Pancreas (tissue), 10 donors: ENCODE data around the gene CHURC1. TPM values are rescaled to one million over a fixed set of nuclear protein-coding genes. Genes with fewer than 3 reads are reported as not detected.

Experiments
- ATAC-seq, 4 donors: fragments of 200-7000 bp; cut with Tn5 transposase; one replicate each; pipeline versions ENCODE4 v1.8.0 to v1.9.1; 2020; ENCODE audit warnings: mild to moderate bottlenecking in 4 of 4, moderate library complexity in 4 of 4
- DNase-seq, 6 donors: peaks; one replicate each; pipeline ENCODE4 v3.0.0-alpha.2; 2020
- FAIRE-seq: peaks from 2 replicates; lab custom pipeline; 2012; peaks lifted over from hg19 to GRCh38; lab: Jason Lieb, UNC
- H3K27ac ChIP-seq, 4 donors: fragments of 200-600 bp; sonication (generic); 1 replicate in 3 of 4; 2 replicates in 1 of 4; pipeline versions ENCODE4 v1.5.0 to v1.8.0; 2020
- H3K27me3 ChIP-seq, 4 donors: fragments of 200-600 bp; one replicate each; pipeline ENCODE4 v1.8.0; 2021
- H3K36me3 ChIP-seq, 3 donors: fragments of 200-600 bp; sonication (generic) in 1 of 3; one replicate each; pipeline versions ENCODE4 v1.5.0 to v1.8.0; 2020 to 2021
- H3K4me1 ChIP-seq, 3 donors: fragments of 200-600 bp; one replicate each; pipeline ENCODE4 v1.8.0; 2021
- H3K4me3 ChIP-seq, 4 donors: fragments of 200-600 bp; sonication (generic) in 2 of 4; one replicate each; pipeline versions ENCODE4 v1.5.0 to v1.8.0; 2020 to 2021
- H3K9me3 ChIP-seq, 4 donors: fragments of 200-600 bp; one replicate each; pipeline ENCODE4 v1.8.0; 2021
- CTCF ChIP-seq, 4 donors: fragments of 200-600 bp; sonication (generic) in 3 of 4; IDR thresholded peaks; one replicate each; pipeline versions ENCODE4 v1.5.0 to v1.8.0; 2021; ENCODE audit warnings: antibody characterized with exemption in 4 of 4
- WGBS, 2 donors: extraction: QIAGEN DNeasy Blood & Tissue Kit; methylation state at CpG; one replicate each; pipeline ENCODE4 v1.1.7; 2013; 5-methylcytosine and 5-hydroxymethylcytosine counted together
- intact Hi-C, 3 donors: fragments of 100-400 bp; cut with DNase I; formaldehyde crosslinking; loops; one replicate each; pipeline versions ENCODE4 v1.11.1 to v1.14.2; 2022
- polyA plus RNA-seq, 2 donors: library from polyadenylated mRNA; stranded (reverse); fragments of 200-250 nt; gene quantifications; one replicate each; pipeline ENCODE4 v1.2.3, GENCODE V29; 2013
- total RNA-seq, 6 donors: library from RNA; stranded (reverse); fragmentation: NEBNext Ultra II Directional in 4 of 6; extraction: Animal tissue kit (Norgen Biotek cat#: 25700) in 4 of 6; gene quantifications; one replicate each; pipeline versions ENCODE4 v1.2.1 to v1.2.4, GENCODE V29; 2021 to 2023
- donor health status: healthy with polysubstance abuse.
- donor health status: DM: no; HTN: no; CAD: no; lungs with moderate emphysema.
- donor health status: DM: no; HTN: no; CAD: no.
- donor health status: control.
- donor health status: control.
- donor health status: Bipolar disorder and iron deficiency.
- donor health status: DM: yes; HTN: yes; CAD: no.
- donor health status: DM: no; HTN: no; CAD: no.
- donor health status: DM: no; HTN: no; CAD: no.
- donor health status: DM: yes; HTN: yes; CAD: no.

Gene CHURC1
- total and polyA plus RNA-seq, 8 donors, result 13.0 to 33.2 (median 28.2) TPM

- Histone ChIP-seq H3K36me3 (peaks cover 0 to 35% (median 8%) of the 10 kb centered on the region in 3 donors), H3K27ac (peak overlapping the region in 1 of 4 donors; percentile 12), H3K9me3 (no peaks in the 10 kb centered on the region), H3K27me3 (no peaks in the 10 kb centered on the region), H3K4me3 (no peak overlapping the region), H3K4me1 (peaks cover 0 to 9% (median 0%) of the 10 kb centered on the region in 3 donors)
- no peak for TF ChIP-seq CTCF (IDR thresholded peaks at IDR 0.05)
- no peak for DNase-seq
- 49 to 59% methylated on average over 3 of the region's 3 CpGs for WGBS, 2 donors
- peak in 3 of 4 donors; percentile 26 to 80 (median 60) for ATAC-seq
- no peak for FAIRE-seq
- intact Hi-C loops, result no loop called here
Measured at GRCh38 chr14:64930085-64930843, 16.0 kb downstream of the CHURC1 start.

- Histone ChIP-seq H3K4me1 (peaks cover 0 to 10% (median 0%) of the 10 kb centered on the region in 3 donors), H3K27me3 (no peaks in the 10 kb centered on the region), H3K36me3 (peaks cover 0 to 32% (median 8%) of the 10 kb centered on the region in 3 donors), H3K9me3 (no peaks in the 10 kb centered on the region), H3K27ac (no peak overlapping the region), H3K4me3 (no peak overlapping the region)
- ATAC-seq (no peak), DNase-seq (no peak), FAIRE-seq (no peak)
- intact Hi-C loops, result no loop called here
- WGBS, 2 donors, result 90 to 93% methylated on average over 2 of the region's 2 CpGs
- no peak for TF ChIP-seq CTCF (IDR thresholded peaks at IDR 0.05)
Measured at GRCh38 chr14:64931123-64931522, 16.9 kb downstream of the CHURC1 start.

- intact Hi-C loops, result no loop called here
- H3K9me3 ChIP-seq, result no peaks in the 10 kb centered on the region
- FAIRE-seq (no peak), ATAC-seq (no peak), DNase-seq (no peak)
- H3K4me1 ChIP-seq, result peaks cover 0 to 13% (median 0%) of the 10 kb centered on the region in 3 donors
- TF ChIP-seq CTCF (IDR thresholded peaks at IDR 0.05), result no peak
- H3K27ac ChIP-seq, result no peak overlapping the region
- peaks cover 0 to 25% (median 8%) of the 10 kb centered on the region in 3 donors for H3K36me3 ChIP-seq
- H3K27me3 ChIP-seq, result no peaks in the 10 kb centered on the region
- H3K4me3 ChIP-seq, result no peak overlapping the region
Measured at GRCh38 chr14:64932231-64932630, 18.0 kb downstream of the CHURC1 start.

GRCh38 chr14:64934338-64934929, 20.2 kb downstream of the CHURC1 start:
- Histone ChIP-seq H3K9me3 (no peaks in the 10 kb centered on the region), H3K36me3 (peaks cover 0 to 19% (median 0%) of the 10 kb centered on the region in 3 donors), H3K4me1 (peaks cover 7 to 35% (median 9%) of the 10 kb centered on the region in 3 donors), H3K27ac (no peak overlapping the region), H3K27me3 (no peaks in the 10 kb centered on the region), H3K4me3 (no peak overlapping the region)
- no peak for TF ChIP-seq CTCF (IDR thresholded peaks at IDR 0.05)
- no peak for DNase-seq
- FAIRE-seq, result no peak
- intact Hi-C loops, result no loop called here
- ATAC-seq, result no peak
- 46 to 50% methylated on average over 1 of the region's 1 CpG for WGBS, 2 donors

- Histone ChIP-seq H3K9me3 (no peaks in the 10 kb centered on the region), H3K4me1 (peaks cover 7 to 36% (median 19%) of the 10 kb centered on the region in 3 donors), H3K36me3 (peaks cover 0 to 19% (median 0%) of the 10 kb centered on the region in 3 donors), H3K27ac (peak overlapping the region in 1 of 4 donors; percentile 30), H3K27me3 (no peaks in the 10 kb centered on the region), H3K4me3 (no peak overlapping the region)
- DNase-seq, result no peak
- no peak for TF ChIP-seq CTCF (IDR thresholded peaks at IDR 0.05)
- ATAC-seq, result no peak
- WGBS, 2 donors, result 88 to 90% methylated on average over 2 of the region's 2 CpGs
- intact Hi-C loops, result no loop called here
- FAIRE-seq, result no peak
Measured at GRCh38 chr14:64935508-64935907, 21.3 kb downstream of the CHURC1 start.
